Erythroblast (primary cell): ENCODE measurements around the gene PPFIBP1.
"Not testable (repeated sequence)": the region's sequence is repeated elsewhere in the genome, so short reads cannot be mapped to it uniquely, and the experiment has no call there.

Experiments used
- GATA1 ChIP-seq: IDR thresholded peaks from 2 replicates; pipeline ENCODE4 v1.6.1; 2011; ENCODE audit warnings: low read depth, mild to moderate bottlenecking, control low read depth, low read length, moderate library complexity
- POLR2A ChIP-seq: IDR thresholded peaks from 2 replicates; pipeline ENCODE4 v1.6.1; 2011; ENCODE audit warnings: mild to moderate bottlenecking, low read length

- TF ChIP-seq POLR2A, GATA1: not testable (repeated sequence)
Measured at GRCh38 chr12:27581331-27581671, 57.3 kb downstream of the PPFIBP1 start.
